ENCODE results near the gene PTPN1.

PTPN1 gene

GRCh38 chr20:50580016-50580747, 70.0 kb downstream of the PTPN1 start:
- peak; percentile 33 to 51 for DNase-seq

- DNase-seq: no peak
Measured at GRCh38 chr20:50580842-50581544, 70.8 kb downstream of the PTPN1 start.

- no peak for DNase-seq
Measured at GRCh38 chr20:50582092-50582491, 71.9 kb downstream of the PTPN1 start.

- no peak for DNase-seq
Measured at GRCh38 chr20:50582591-50583234, 72.5 kb downstream of the PTPN1 start.

GRCh38 chr20:50583442-50584150, 73.4 kb downstream of the PTPN1 start:
- DNase-seq: no peak

- DNase-seq: no peak
Measured at GRCh38 chr20:50584687-50585086, 74.5 kb downstream of the PTPN1 start.

- DNase-seq: no peak
Measured at GRCh38 chr20:50585214-50585613, 75.0 kb downstream of the PTPN1 start.

GRCh38 chr20:50585678-50586077, 75.5 kb downstream of the PTPN1 start:
- no peak for DNase-seq

GRCh38 chr20:50586531-50587232, 76.5 kb downstream of the PTPN1 start:
- no peak for DNase-seq

GRCh38 chr20:50587291-50587961, 77.2 kb downstream of the PTPN1 start:
- no peak for DNase-seq

- DNase-seq: peak; percentile 63 to 73
Measured at GRCh38 chr20:50588034-50588736, 78.0 kb downstream of the PTPN1 start.

- DNase-seq: no peak
Measured at GRCh38 chr20:50589548-50590347, 79.6 kb downstream of the PTPN1 start.

- no peak for DNase-seq
Measured at GRCh38 chr20:50590348-50590664, 80.1 kb downstream of the PTPN1 start.

GRCh38 chr20:50591233-50591852, 81.2 kb downstream of the PTPN1 start:
- no peak for DNase-seq

- DNase-seq: no peak
Measured at GRCh38 chr20:50592282-50593004, 82.3 kb downstream of the PTPN1 start.

- no peak for DNase-seq
Measured at GRCh38 chr20:50593005-50593335, 82.8 kb downstream of the PTPN1 start.

GRCh38 chr20:50594231-50594590, 84.0 kb downstream of the PTPN1 start:
- no peak for DNase-seq

- DNase-seq: no peak
Measured at GRCh38 chr20:50594591-50595432, 84.6 kb downstream of the PTPN1 start.

GRCh38 chr20:50595433-50595895, 85.3 kb downstream of the PTPN1 start:
- no peak for DNase-seq
